Right atrium auricular region (tissue), 2 donors: ENCODE measurements around the gene DCDC1. TPM values are rescaled to one million over a fixed set of nuclear protein-coding genes. Genes with fewer than 3 reads are reported as not detected.

Experiments used
- DNase-seq: peaks from one replicate; pipeline ENCODE4 v3.0.0-alpha.2; 2019; ENCODE audit warnings: low spot score
- H3K27ac ChIP-seq, 2 donors: fragments of 200-600 bp; sonication (generic); 1 replicate in 1 of 2; 2 replicates in 1 of 2; pipeline ENCODE4 v1.5.1; 2016 to 2019
- H3K27me3 ChIP-seq, 2 donors: fragments of 200-600 bp; sonication (generic); one replicate each; pipeline versions ENCODE4 v1.5.1 to v1.6.0; 2017 to 2019
- H3K36me3 ChIP-seq: fragments of 200-600 bp; sonication (generic); one replicate; pipeline ENCODE4 v1.5.1; 2016
- H3K4me1 ChIP-seq, 2 donors: fragments of 200-600 bp; sonication (generic); one replicate each; pipeline versions ENCODE4 v1.5.1 to v1.6.0; 2017 to 2019
- H3K4me3 ChIP-seq, 2 donors: fragments of 200-600 bp; sonication (generic); 1 replicate in 1 of 2; 2 replicates in 1 of 2; pipeline ENCODE4 v1.5.1; 2017 to 2019; ENCODE audit warnings: mild to moderate bottlenecking in 1 of 2, moderate library complexity in 1 of 2
- H3K9me3 ChIP-seq, 2 donors: fragments of 200-600 bp; sonication (generic); one replicate each; pipeline ENCODE4 v1.5.1; 2019
- total RNA-seq, 2 donors: library from RNA; depleted of rRNA; stranded (reverse); fragments of >200 nt; gene quantifications; one replicate each; pipeline ENCODE4 v1.1.0, GENCODE V29; 2016
- TF ChIP-seq, protein P1 (sequence below), 2 donors: fragments of 200-600 bp; sonication (generic); IDR thresholded peaks; one replicate each; pipeline ENCODE4 v1.5.1; 2019; ENCODE audit warnings: antibody characterized with exemption in 2 of 2

Gene DCDC1
- total RNA-seq, 2 donors from 2014 or later: 0.15 to 0.24 TPM

DNA sequence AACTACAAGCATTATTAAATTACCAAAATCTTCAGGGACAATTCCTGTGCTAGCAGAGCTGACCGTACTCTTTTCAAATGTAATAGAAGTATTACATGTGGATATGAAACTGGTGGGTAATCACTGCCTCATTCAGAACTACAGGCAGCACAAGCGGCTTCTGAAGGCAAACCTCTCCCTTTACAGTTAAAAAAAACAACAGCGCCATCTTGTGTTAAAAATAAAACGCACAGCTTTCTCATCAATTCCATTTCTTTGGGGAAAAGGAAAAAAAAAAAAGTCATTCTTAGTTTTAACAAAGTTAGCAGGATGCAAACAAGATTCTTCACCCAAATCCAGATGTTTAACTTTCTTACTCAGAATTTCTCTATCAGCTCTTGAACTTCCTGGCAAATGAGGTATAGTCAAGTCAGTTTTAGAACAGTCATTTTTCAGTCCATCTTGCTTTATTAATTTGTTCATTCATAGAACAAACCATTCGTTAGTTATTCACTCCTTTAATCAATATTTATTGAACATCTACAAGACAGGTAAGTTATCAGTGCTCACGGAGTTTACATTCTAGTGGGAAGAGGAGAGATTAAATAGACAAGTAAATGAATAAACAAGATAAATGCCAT, 451.6 kb downstream of the DCDC1 start:
- Histone ChIP-seq H3K27me3 (no peaks in the 10 kb centered on the region), H3K27ac (no peak overlapping the region), H3K4me3 (no peak overlapping the region), H3K9me3 (no peaks in the 10 kb centered on the region), H3K36me3 (no peaks in the 10 kb centered on the region), H3K4me1 (peaks cover 0 to 6% of the 10 kb centered on the region in 2 donors)
- TF ChIP-seq, protein P1, sequence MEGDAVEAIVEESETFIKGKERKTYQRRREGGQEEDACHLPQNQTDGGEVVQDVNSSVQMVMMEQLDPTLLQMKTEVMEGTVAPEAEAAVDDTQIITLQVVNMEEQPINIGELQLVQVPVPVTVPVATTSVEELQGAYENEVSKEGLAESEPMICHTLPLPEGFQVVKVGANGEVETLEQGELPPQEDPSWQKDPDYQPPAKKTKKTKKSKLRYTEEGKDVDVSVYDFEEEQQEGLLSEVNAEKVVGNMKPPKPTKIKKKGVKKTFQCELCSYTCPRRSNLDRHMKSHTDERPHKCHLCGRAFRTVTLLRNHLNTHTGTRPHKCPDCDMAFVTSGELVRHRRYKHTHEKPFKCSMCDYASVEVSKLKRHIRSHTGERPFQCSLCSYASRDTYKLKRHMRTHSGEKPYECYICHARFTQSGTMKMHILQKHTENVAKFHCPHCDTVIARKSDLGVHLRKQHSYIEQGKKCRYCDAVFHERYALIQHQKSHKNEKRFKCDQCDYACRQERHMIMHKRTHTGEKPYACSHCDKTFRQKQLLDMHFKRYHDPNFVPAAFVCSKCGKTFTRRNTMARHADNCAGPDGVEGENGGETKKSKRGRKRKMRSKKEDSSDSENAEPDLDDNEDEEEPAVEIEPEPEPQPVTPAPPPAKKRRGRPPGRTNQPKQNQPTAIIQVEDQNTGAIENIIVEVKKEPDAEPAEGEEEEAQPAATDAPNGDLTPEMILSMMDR (IDR thresholded peaks at IDR 0.05): peak; percentile 28 to 85
- no peak for DNase-seq

DNA sequence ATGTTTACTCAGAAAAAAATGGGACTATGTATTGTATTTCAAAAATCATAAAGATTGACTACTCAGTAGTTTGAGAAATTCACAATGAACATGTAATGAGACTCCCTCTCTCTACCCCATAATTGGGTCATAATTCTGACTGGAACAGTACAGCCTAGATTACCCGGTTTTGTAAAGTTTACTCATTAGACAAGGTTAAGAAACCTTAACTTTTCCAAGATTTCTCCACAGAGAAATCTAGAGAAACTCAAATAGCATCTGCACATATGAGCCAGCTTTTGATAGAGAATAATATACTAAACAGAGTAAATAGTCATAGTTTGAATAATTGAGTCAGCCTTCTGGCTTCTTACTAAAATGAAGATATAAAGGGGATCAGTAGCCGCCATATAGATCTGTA, 452.3 kb downstream of the DCDC1 start:
- TF ChIP-seq, protein P1 (IDR thresholded peaks at IDR 0.05): no peak
- Histone ChIP-seq H3K27me3 (no peaks in the 10 kb centered on the region), H3K9me3 (no peaks in the 10 kb centered on the region), H3K4me3 (no peak overlapping the region), H3K4me1 (peaks cover 0 to 6% of the 10 kb centered on the region in 2 donors), H3K36me3 (no peaks in the 10 kb centered on the region), H3K27ac (no peak overlapping the region)
- no peak for DNase-seq

DNA sequence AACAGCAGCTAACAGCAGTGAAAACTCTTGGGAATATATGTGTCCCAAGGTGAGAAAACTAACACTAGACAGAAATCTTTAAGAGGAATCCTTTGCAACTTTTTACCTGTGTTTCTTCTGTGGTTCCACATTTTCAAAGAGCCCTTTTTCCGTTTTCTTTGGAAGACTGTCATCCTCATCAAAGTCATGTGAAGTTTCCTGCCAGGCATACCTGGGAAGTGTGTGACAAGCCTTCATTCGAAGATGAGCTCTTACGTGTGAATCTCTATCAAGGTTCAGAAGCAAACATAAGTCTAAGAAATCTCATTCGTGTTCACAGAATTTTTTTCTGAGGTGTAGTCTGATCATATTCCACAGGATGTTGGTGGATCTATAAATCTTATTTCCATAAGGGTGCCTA, 452.8 kb downstream of the DCDC1 start:
- no peaks in the 10 kb centered on the region for H3K36me3 ChIP-seq
- H3K4me3 ChIP-seq: no peak overlapping the region
- TF ChIP-seq, protein P1 (IDR thresholded peaks at IDR 0.05): no peak
- H3K4me1 ChIP-seq: peaks cover 0 to 6% of the 10 kb centered on the region in 2 donors
- H3K27me3 ChIP-seq: no peaks in the 10 kb centered on the region
- no peak overlapping the region for H3K27ac ChIP-seq
- H3K9me3 ChIP-seq: no peaks in the 10 kb centered on the region
- DNase-seq: no peak

DNA sequence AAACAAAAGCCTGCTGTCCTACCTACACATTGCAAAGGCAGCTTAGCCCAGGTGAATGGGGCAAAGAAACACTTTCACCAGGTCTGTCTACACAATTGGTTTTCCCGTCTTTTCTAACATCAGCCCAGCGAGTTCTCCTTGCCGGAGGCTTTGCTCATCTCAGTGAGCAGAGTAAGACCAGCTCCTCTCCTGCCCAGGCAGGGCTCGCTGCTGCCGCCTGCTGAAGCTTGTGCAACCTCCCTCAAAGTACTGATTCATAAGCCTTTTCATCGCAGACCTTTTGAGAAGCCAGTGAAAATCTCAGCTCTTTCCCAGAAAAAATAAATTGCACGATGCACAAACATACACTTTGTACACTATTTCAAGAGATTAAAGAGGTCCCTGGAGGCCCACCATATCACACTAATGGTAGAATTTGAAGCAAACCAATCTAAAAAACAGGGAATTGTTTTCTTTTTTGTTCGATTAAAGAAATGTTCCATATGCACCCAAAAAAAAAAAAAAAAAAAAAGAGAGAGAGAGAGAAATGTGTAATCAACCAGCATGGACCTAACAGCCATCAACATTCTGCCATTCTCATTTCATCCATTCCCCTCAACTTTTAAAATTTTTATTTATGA, 455.3 kb downstream of the DCDC1 start:
- Histone ChIP-seq H3K4me3 (no peak overlapping the region), H3K27me3 (no peaks in the 10 kb centered on the region), H3K36me3 (no peaks in the 10 kb centered on the region), H3K27ac (no peak overlapping the region), H3K4me1 (peaks cover 0 to 6% of the 10 kb centered on the region in 2 donors), H3K9me3 (no peaks in the 10 kb centered on the region)
- TF ChIP-seq, protein P1 (IDR thresholded peaks at IDR 0.05): peak; percentile 51 to 81
- peak; percentile 68 for DNase-seq

DNA sequence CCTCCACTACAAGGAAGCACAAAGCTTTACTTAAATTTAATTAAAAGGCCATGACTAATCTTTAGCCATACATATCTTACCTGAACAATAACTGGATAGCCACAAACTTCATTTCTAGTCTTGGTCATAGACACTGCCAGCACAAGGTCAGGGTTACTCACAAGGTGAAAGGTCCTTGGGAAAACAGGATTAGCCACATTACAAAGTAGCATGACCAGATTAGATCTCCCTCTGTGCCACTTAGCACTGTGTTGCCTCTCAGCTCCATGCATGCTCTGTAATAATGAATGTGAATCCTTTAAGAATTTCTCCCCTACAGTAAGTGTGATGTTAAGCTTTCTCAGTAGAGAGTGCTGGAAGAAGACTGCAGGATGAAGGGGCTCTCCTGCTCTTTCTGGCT, 458.3 kb downstream of the DCDC1 start:
- TF ChIP-seq, protein P1 (IDR thresholded peaks at IDR 0.05): no peak
- no peak for DNase-seq
- Histone ChIP-seq H3K4me3 (no peak overlapping the region), H3K4me1 (peaks cover 0 to 6% of the 10 kb centered on the region in 2 donors), H3K9me3 (no peaks in the 10 kb centered on the region), H3K27me3 (no peaks in the 10 kb centered on the region), H3K27ac (no peak overlapping the region), H3K36me3 (no peaks in the 10 kb centered on the region)
